Measurements from ENCODE around the gene DACT3.
A peak's percentile ranks its signal among the peaks of the same experiment; 100 is the strongest.
"Not testable (repeated sequence)": the region's sequence is repeated elsewhere in the genome, so short reads cannot be mapped to it uniquely, and the experiment has no call there.

The DACT3 gene

GRCh38 chr19:46635920-46636761, 24.8 kb downstream of the DACT3 start, which contains the start of gene GNG8:
Gene GNG8, minus strand, starts transcription at chr19:46636202. Its CDS starts 1,520 bp downstream, at chr19:46634682.
- TF ChIP-seq TAF1 (IDR thresholded peaks at IDR 0.05; ENCODE audit: low read depth, low read length) (no peak), POLR2AphosphoS5 (IDR thresholded peaks at IDR 0.05; ENCODE audit: low read depth, low read length) (no peak), SPI1 (IDR thresholded peaks at IDR 0.05; ENCODE audit: low read depth, low read length) (no peak), PAX5 (IDR thresholded peaks at IDR 0.05; ENCODE audit: insufficient read depth, low read length, severe bottlenecking) (no peak), POLR2A (IDR thresholded peaks at IDR 0.05; ENCODE audit: low read depth, low read length) (no peak), POU2F2 (IDR thresholded peaks at IDR 0.05; ENCODE audit: low read depth, low read length) (no peak)
- no peak for DNase-seq (ENCODE audit: insufficient read length, low spot score)
- FAIRE-seq = peak; percentile 20

- TF ChIP-seq POLR2AphosphoS5 (IDR thresholded peaks at IDR 0.05; ENCODE audit: low read depth, low read length) (no peak), POLR2A (IDR thresholded peaks at IDR 0.05; ENCODE audit: low read depth, low read length) (no peak), SPI1 (IDR thresholded peaks at IDR 0.05; ENCODE audit: low read depth, low read length) (no peak), TAF1 (IDR thresholded peaks at IDR 0.05; ENCODE audit: low read depth, low read length) (no peak), PAX5 (IDR thresholded peaks at IDR 0.05; ENCODE audit: insufficient read depth, low read length, severe bottlenecking) (no peak), POU2F2 (IDR thresholded peaks at IDR 0.05; ENCODE audit: low read depth, low read length) (no peak)
- FAIRE-seq (no peak), DNase-seq (ENCODE audit: insufficient read length, low spot score) (no peak)
Measured at GRCh38 chr19:46634656-46635218, 26.2 kb downstream of the DACT3 start.

GRCh38 chr19:46634045-46634655, 26.8 kb downstream of the DACT3 start:
- peak; percentile 89 for DNase-seq (ENCODE audit: insufficient read length, low spot score)
- FAIRE-seq = peak; percentile 97
- TF ChIP-seq PAX5 (IDR thresholded peaks at IDR 0.05; ENCODE audit: insufficient read depth, low read length, severe bottlenecking) (no peak), POLR2AphosphoS5 (IDR thresholded peaks at IDR 0.05; ENCODE audit: low read depth, low read length) (no peak), TAF1 (IDR thresholded peaks at IDR 0.05; ENCODE audit: low read depth, low read length) (no peak), POU2F2 (IDR thresholded peaks at IDR 0.05; ENCODE audit: low read depth, low read length) (no peak), POLR2A (IDR thresholded peaks at IDR 0.05; ENCODE audit: low read depth, low read length) (no peak), SPI1 (IDR thresholded peaks at IDR 0.05; ENCODE audit: low read depth, low read length) (no peak)

DNA sequence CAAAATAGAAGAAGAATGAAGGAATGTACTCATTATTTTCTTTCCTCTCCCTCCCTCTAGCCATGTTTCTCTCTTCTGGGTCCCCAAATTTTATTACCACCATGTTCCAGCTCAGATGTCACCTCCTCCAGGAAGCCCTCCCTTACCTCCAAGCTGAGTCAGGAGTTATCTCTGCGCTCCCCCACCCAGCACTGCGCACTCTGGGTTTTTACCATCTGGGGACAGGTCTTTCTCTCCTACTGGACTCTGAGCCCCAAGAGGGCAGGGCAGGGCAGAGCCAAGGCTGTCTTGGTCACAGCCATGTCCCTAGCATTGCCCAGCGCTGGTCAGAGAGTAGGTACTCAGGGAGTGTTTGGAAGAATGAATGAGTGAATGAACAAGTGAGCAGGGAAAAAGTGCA, 27.9 kb downstream of the DACT3 start:
- DNase-seq (ENCODE audit: insufficient read length, low spot score) (no peak), FAIRE-seq (no peak)
- TF ChIP-seq POLR2AphosphoS5 (IDR thresholded peaks at IDR 0.05; ENCODE audit: low read depth, low read length) = no peak
- no peak for TF ChIP-seq SPI1 (IDR thresholded peaks at IDR 0.05; ENCODE audit: low read depth, low read length)
- no peak for TF ChIP-seq POU2F2 (IDR thresholded peaks at IDR 0.05; ENCODE audit: low read depth, low read length)
- TF ChIP-seq PAX5 (IDR thresholded peaks at IDR 0.05; ENCODE audit: insufficient read depth, low read length, severe bottlenecking) = no peak
- TF ChIP-seq POLR2A (IDR thresholded peaks at IDR 0.05; ENCODE audit: low read depth, low read length) = no peak
- no peak for TF ChIP-seq TAF1 (IDR thresholded peaks at IDR 0.05; ENCODE audit: low read depth, low read length)

DNA sequence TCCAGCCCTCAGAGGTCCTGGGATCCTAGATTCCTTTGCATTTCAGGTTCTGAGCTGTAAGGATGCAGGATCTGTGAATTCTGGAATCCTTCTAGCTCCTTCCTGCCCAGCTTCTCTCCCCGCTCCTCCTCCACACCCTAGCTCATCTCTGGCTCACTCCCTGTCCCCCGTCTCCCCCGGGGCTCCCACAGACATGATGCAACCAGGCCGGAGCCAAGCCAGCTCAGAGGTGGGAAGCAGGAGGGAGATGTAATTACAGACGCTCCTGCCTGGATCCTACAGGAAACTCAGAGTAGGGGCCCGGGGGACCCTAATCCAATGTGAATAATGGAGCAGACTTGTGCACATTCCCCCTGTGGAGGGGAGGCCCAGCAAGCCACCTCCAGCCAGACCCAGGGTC, 29.5 kb downstream of the DACT3 start:
- DNase-seq (ENCODE audit: insufficient read length, low spot score) = no peak
- TF ChIP-seq TAF1 (IDR thresholded peaks at IDR 0.05; ENCODE audit: low read depth, low read length) = no peak
- TF ChIP-seq POLR2AphosphoS5 (IDR thresholded peaks at IDR 0.05; ENCODE audit: low read depth, low read length) = no peak
- TF ChIP-seq POU2F2 (IDR thresholded peaks at IDR 0.05; ENCODE audit: low read depth, low read length) = no peak
- TF ChIP-seq PAX5 (IDR thresholded peaks at IDR 0.05; ENCODE audit: insufficient read depth, low read length, severe bottlenecking) = no peak
- TF ChIP-seq SPI1 (IDR thresholded peaks at IDR 0.05; ENCODE audit: low read depth, low read length) = no peak
- no peak for TF ChIP-seq POLR2A (IDR thresholded peaks at IDR 0.05; ENCODE audit: low read depth, low read length)
- FAIRE-seq = no peak

DNA sequence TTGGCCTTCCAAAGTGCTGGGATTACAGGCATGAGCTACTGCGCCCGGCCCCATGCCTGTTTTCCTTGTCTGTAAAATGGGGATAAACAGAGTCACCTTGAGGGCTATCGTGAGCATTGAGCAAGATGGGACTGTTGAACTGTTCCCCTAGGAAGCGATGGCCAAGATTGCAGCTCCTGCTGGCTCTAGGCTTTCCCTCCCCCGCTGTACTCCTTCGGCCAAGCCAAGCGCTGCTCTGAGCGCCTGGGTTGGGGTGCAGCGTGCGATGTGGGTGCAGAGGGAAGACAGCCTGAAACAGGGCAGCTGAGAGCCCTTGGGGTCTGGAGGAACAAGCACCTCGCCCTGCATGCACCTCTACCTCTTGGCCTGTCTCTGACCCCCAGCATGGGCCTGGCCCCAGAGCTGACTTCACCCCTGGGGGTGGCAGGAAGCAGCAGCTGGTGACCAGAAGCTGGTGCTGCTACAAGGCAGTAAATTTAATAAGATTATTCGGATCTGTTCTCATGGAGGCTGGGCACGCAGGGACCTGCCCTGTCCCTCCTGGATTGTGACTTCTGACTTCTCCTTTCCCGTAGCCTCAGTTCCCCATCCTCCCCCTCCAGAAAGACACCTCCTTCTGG, 30.3 kb downstream of the DACT3 start:
- TF ChIP-seq SPI1 (IDR thresholded peaks at IDR 0.05; ENCODE audit: low read depth, low read length) = no peak
- no peak for TF ChIP-seq POU2F2 (IDR thresholded peaks at IDR 0.05; ENCODE audit: low read depth, low read length)
- no peak for TF ChIP-seq TAF1 (IDR thresholded peaks at IDR 0.05; ENCODE audit: low read depth, low read length)
- no peak for TF ChIP-seq POLR2A (IDR thresholded peaks at IDR 0.05; ENCODE audit: low read depth, low read length)
- no peak for TF ChIP-seq POLR2AphosphoS5 (IDR thresholded peaks at IDR 0.05; ENCODE audit: low read depth, low read length)
- TF ChIP-seq PAX5 (IDR thresholded peaks at IDR 0.05; ENCODE audit: insufficient read depth, low read length, severe bottlenecking) = no peak
- FAIRE-seq (no peak), DNase-seq (ENCODE audit: insufficient read length, low spot score) (no peak)

DNA sequence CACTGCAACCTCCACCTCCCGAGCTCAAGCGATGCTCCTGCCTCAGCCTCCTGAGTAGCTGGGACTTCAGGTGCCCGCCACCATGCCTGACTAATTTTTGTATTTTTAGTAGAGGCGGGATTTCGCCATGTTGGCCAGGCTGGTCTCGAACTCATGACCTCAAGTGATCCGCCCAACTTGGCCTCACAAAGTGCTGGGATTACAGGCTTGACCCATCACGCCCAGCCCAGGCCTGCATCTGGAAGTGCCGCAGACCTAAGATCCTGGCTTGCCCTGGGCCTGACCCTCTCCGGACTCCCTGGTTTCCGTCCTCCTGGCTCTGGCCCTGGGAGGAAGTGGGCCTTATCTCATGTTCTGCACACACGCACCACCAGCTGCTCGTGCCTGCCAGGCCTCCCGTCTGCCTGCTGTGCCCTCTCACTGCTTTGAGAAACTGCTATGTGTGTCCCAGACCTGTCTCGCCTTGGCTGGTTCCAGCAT, 31.4 kb downstream of the DACT3 start:
- DNase-seq (ENCODE audit: insufficient read length, low spot score) (no peak), FAIRE-seq (no peak)
- no peak for TF ChIP-seq POU2F2 (IDR thresholded peaks at IDR 0.05; ENCODE audit: low read depth, low read length)
- no peak for TF ChIP-seq POLR2A (IDR thresholded peaks at IDR 0.05; ENCODE audit: low read depth, low read length)
- TF ChIP-seq SPI1 (IDR thresholded peaks at IDR 0.05; ENCODE audit: low read depth, low read length) = peak; percentile 45; the same call in 1 of the 2 replicates
- no peak for TF ChIP-seq TAF1 (IDR thresholded peaks at IDR 0.05; ENCODE audit: low read depth, low read length)
- no peak for TF ChIP-seq POLR2AphosphoS5 (IDR thresholded peaks at IDR 0.05; ENCODE audit: low read depth, low read length)
- TF ChIP-seq PAX5 (IDR thresholded peaks at IDR 0.05; ENCODE audit: insufficient read depth, low read length, severe bottlenecking) = no peak

- DNase-seq (ENCODE audit: insufficient read length, low spot score); FAIRE-seq: not testable (repeated sequence)
Measured at GRCh38 chr19:46628970-46629369, 32.0 kb downstream of the DACT3 start.

DNA sequence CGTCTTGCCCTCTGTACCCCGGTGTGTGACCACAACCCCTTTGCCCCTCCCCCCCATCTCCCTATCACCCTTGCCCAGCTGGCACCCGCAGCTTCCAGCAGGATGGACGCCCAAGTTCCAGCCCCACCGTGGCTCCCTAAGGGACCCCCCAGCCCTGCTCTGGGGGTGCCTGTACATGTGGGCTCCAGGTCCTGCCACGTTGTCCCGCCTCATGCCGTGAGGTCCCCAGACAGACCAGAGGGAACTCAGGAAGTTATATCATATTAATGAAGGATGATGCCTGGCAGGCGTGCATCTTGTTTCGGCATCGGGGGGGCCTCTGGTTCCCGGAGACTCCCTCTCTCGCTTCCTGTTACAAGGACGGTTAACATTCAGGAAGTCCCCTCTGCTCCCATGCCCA, 34.5 kb downstream of the DACT3 start:
- FAIRE-seq = no peak
- no peak for DNase-seq (ENCODE audit: insufficient read length, low spot score)
- TF ChIP-seq POLR2A (IDR thresholded peaks at IDR 0.05; ENCODE audit: low read depth, low read length) (no peak), POLR2AphosphoS5 (IDR thresholded peaks at IDR 0.05; ENCODE audit: low read depth, low read length) (no peak), POU2F2 (IDR thresholded peaks at IDR 0.05; ENCODE audit: low read depth, low read length) (no peak), PAX5 (IDR thresholded peaks at IDR 0.05; ENCODE audit: insufficient read depth, low read length, severe bottlenecking) (no peak), SPI1 (IDR thresholded peaks at IDR 0.05; ENCODE audit: low read depth, low read length) (no peak)
